HG03378 (cell line): ENCODE data around the gene PRRX1.

Experiments used
- ATAC-seq: cut with Tn5 transposase; IDR thresholded peaks from one replicate; pipeline ENCODE4 v1.9.1; 2021; ENCODE audit warnings: mild to moderate bottlenecking, moderate library complexity; ENCODE audit not compliant: unreplicated experiment

The PRRX1 gene

GRCh38 chr1:170664093-170664827, at the start of gene PRRX1:
Gene PRRX1, plus strand, starts transcription at chr1:170664131. Its CDS starts 88 bp downstream, at chr1:170664219.
- no peak for ATAC-seq

- ATAC-seq: no peak
Measured at GRCh38 chr1:170617591-170618330, 46.2 kb upstream of the PRRX1 start.

DNA sequence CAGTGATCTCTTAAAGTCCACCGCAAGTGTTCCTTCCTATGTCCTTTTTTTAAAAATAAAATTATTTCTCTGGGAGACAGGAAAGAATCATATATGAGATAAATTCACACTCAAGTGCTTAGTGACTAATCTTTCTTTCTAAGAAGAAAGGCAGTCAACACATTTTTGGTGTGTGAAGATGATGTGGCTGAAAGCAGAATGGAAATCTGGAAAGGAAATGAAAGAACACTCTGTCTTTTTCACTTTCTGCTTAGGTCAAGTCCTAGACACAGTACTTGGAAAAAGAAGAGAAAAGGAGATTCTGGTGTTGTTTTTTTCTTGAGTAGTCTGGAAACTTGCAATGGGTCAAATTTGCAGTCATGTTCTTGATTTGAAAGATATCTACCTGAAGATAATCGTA, 45.5 kb upstream of the PRRX1 start:
- no peak for ATAC-seq

DNA sequence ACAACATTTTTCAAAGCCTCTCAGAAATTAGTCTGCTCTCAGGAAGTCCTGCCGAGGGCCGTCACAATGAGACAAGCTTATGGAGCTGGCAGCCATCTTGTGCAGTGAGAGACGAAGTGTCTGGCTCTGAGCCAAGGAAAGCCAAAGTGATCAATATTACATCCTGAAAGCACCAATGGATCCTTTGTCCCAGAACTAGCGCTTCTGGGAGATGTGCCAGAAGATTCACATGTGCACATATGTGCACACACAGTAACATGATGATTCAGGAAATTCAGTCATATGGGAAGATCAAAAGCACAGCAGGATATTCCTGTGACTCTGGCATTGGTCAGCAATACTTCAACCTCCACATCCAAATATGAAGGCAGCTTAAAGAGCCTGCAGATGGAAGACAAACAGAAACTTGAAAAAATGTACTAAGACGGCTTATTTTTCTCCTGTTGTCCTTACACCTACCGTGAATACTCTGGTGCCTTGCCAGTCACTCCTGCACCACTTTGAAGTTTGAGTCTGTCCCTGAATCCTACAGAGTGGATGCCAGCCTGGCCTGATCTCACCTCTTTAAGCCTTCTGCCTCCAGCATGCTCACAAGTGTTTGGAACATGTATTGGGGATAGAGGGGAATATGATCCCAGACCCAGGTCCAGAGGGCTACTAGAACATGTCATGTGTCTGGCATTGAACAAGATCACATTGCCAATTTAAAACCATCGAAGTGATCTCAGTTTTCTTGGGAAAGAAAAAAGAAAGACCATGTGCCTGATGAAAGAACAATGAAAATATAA, 44.5 kb upstream of the PRRX1 start:
- no peak for ATAC-seq

- ATAC-seq: no peak
Measured at GRCh38 chr1:170620164-170620563, 43.8 kb upstream of the PRRX1 start.

- no peak for ATAC-seq
Measured at GRCh38 chr1:170623171-170623570, 40.8 kb upstream of the PRRX1 start.

GRCh38 chr1:170624146-170624545, 39.8 kb upstream of the PRRX1 start:
- ATAC-seq: no peak

DNA sequence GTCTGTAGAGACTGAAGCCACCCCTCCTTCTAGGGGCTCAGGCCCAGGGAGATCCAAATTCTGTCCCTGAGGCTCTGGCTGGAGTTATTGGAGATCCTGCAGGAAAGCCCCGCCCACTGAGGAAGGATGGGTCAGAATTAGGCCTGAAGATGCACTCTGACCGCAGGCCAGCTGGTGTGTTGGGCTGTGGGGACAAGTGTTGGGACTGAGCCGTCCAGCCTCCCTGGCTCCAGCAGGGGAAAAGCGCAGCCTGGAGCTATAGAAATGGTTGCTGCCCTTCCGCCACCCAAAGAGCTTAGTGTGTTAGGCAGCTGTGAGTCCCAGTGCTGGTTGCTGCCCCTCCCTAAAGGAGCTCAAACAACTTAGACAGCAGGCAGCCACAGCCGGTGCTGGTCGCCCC, 33.0 kb upstream of the PRRX1 start:
- no peak for ATAC-seq

- no peak for ATAC-seq
Measured at GRCh38 chr1:170634293-170634692, 29.6 kb upstream of the PRRX1 start.

GRCh38 chr1:170634824-170635410, 29.0 kb upstream of the PRRX1 start:
- ATAC-seq: no peak

- no peak for ATAC-seq
Measured at GRCh38 chr1:170640581-170640980, 23.4 kb upstream of the PRRX1 start.

GRCh38 chr1:170657275-170657853, 6.6 kb upstream of the PRRX1 start:
- no peak for ATAC-seq

GRCh38 chr1:170659399-170660035, 4.4 kb upstream of the PRRX1 start:
- no peak for ATAC-seq

- ATAC-seq: no peak
Measured at GRCh38 chr1:170660281-170660713, 3.6 kb upstream of the PRRX1 start.

GRCh38 chr1:170660871-170661645, 2.9 kb upstream of the PRRX1 start:
- no peak for ATAC-seq

- no peak for ATAC-seq
Measured at GRCh38 chr1:170661646-170662411, 2.1 kb upstream of the PRRX1 start.

DNA sequence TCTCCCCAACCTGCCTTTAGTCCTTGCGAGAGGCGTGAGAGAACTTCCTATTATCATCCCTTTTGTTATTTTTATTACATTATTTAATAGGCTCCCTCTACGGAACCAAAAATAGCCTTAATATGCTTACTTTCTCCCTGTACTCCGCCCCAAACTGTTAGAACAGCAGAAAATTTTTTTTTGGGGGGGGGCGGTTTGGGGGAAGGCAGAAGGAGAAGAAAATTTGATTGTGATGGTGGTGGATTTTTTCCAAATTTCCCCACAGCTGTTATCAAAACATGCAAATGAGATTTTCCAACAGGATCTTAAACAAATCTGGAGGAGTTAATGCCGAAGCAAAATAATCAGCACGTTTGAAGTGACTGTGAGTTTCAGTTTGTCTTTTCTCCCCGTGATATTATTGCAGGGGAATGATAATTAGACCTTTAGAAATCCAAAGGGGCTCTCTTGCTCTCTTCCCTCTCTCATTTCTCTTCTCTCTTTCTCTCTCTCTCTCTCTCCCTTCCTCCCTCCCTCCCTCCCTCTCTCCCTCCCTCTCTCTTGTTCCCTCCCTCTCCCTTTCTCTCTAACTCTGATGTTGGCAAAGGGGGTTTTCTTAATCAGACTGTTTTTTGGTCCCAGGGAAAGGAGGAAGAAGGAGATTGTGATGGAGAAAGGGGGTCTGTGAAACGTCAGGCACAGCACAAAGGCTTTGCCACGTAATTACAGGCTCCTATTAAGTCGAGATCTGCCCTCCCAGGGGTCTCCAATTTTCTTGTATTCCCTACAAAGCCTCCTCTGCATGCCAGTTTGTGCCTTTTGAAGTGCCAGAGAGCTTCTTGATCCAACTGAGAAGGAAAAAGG, 1.1 kb upstream of the PRRX1 start:
- no peak for ATAC-seq
